ENCODE measurements around the gene SAMD11. TPM values are rescaled to one million over a fixed set of nuclear protein-coding genes. Genes with fewer than 3 reads are reported as not detected.
"Not testable (repeated sequence)": the region's sequence is repeated elsewhere in the genome, so short reads cannot be mapped to it uniquely, and the experiment has no call there.

SAMD11 gene
- total RNA-seq, 2 donors from 2014 or later: 4.5 to 61.6 TPM

DNA sequence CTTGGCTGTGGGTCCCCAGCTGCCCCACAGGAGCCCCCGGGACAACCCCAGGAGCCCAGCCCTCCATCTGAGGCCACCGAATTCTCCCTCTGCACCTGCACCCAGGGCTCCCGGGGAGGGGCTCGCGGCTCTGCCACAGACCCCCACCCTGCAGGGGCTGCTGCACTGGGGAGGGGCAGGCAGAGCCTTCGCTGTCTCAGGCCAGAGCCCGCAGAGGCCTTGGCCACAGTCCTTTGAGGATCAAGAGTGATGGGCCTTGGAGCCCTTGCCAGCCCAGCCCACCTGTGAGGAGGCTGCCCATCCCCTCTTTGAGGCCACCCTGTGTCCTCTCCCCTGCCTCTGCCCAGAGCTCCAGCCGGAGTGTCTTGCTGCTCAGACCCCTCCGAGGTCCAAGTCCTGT, 51.6 kb downstream of the SAMD11 start:
- no peaks in the 10 kb centered on the region for H3K27me3 ChIP-seq (replicated peaks; ENCODE audit: insufficient read depth)
- peak overlapping the region; percentile 82 to 85 for H3K27ac ChIP-seq
- TF ChIP-seq, protein P1, sequence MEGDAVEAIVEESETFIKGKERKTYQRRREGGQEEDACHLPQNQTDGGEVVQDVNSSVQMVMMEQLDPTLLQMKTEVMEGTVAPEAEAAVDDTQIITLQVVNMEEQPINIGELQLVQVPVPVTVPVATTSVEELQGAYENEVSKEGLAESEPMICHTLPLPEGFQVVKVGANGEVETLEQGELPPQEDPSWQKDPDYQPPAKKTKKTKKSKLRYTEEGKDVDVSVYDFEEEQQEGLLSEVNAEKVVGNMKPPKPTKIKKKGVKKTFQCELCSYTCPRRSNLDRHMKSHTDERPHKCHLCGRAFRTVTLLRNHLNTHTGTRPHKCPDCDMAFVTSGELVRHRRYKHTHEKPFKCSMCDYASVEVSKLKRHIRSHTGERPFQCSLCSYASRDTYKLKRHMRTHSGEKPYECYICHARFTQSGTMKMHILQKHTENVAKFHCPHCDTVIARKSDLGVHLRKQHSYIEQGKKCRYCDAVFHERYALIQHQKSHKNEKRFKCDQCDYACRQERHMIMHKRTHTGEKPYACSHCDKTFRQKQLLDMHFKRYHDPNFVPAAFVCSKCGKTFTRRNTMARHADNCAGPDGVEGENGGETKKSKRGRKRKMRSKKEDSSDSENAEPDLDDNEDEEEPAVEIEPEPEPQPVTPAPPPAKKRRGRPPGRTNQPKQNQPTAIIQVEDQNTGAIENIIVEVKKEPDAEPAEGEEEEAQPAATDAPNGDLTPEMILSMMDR (IDR thresholded peaks at IDR 0.05): no peak
- TF ChIP-seq POLR2A (IDR thresholded peaks at IDR 0.05) (no peak), POLR2AphosphoS5 (IDR thresholded peaks at IDR 0.05) (no peak)
- WGBS: 58% methylated on average over 9 of the region's 9 CpGs
- DNase-seq (ENCODE audit: low spot score): no peak
- intact Hi-C loops (cut with DNase I): no loop called here
- H3K36me3 ChIP-seq: no peaks in the 10 kb centered on the region
- H3K4me1 ChIP-seq (replicated peaks): peaks cover 2% of the 10 kb centered on the region
- no peaks in the 10 kb centered on the region for H3K9me3 ChIP-seq
- no peak overlapping the region for H3K4me3 ChIP-seq

DNA sequence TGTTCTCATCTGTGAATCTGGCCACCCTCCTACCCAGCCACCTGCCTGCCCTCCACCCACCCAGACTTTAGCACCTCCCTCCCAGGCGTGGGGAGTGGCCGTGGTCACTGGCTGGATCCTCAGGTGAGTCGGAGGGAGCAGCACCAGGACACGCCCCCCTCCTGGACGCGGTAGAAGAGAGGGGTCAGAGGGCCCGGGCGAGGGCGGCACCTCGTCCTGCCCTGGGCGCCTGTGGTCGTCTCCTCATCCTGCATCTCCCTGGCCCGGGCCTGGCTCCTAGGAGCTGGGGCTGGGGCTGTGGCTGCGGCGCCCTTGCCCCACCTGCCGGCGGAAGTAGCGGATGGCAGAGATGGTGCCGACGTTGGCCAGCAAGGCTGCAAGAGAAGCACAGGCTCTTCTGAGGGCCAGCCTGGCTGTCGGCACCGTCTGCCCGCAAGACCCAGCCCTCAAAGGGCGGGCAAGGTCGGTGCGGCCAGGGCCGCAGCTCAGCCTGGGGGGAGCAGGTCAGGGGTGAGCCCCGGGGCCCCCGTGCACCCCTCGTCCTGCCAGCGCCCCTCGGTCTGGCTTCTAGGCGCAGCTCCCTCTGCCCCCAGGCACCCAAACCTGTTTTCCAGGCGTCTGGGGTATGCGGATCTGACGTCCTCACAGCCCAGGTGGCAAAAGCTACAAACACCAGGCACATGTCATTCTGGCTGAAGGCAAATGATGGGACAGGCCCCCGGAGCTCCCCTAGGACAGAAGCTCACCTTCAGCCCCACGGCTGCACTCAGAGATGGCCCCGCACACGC, 52.4 kb downstream of the SAMD11 start:
- no peaks in the 10 kb centered on the region for H3K36me3 ChIP-seq
- intact Hi-C loops (cut with DNase I): loop anchor here (2.0 kb wide), 1 partner anchor 71 kb away; no protein-coding TSS in a partner anchor
- peak overlapping the region; percentile 82 to 85 for H3K27ac ChIP-seq

DNA sequence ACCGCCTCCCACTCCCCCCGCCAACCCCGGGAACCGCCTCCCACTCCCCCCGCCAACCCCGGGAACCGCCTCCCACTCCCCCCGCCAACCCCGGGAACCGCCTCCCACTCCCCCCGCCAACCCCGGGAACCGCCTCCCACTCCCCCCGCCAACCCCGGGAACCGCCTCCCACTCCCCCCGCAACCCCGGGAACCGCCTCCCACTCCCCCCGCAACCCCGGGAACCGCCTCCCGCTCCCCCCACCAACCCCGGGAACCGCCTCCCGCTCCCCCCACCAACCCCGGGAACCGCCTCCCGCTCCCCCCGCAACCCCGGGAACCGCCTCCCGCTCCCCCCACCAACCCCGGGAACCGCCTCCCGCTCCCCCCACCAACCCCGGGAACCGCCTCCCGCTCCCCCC, 53.1 kb downstream of the SAMD11 start:
- WGBS: no CpG with 5 or more reads among the region's 39 CpGs
- H3K9me3 ChIP-seq; H3K27me3 ChIP-seq (replicated peaks; ENCODE audit: insufficient read depth); H3K36me3 ChIP-seq; H3K4me1 ChIP-seq (replicated peaks); H3K4me3 ChIP-seq: not testable (repeated sequence)
- DNase-seq (ENCODE audit: low spot score): peak; percentile 72
- H3K27ac ChIP-seq: peak overlapping the region in 1 of 2 donors; percentile 82
- intact Hi-C loops (cut with DNase I): loop anchor here (2.0 kb wide), 1 partner anchor 72 kb away; no protein-coding TSS in a partner anchor

More for the DNA sequence above, 52.4 kb downstream of the SAMD11 start:
- WGBS: 4% methylated on average over 40 of the region's 40 CpGs
- H3K27me3 ChIP-seq (replicated peaks; ENCODE audit: insufficient read depth): no peaks in the 10 kb centered on the region
- peak overlapping the region; percentile 36 to 40 for H3K4me3 ChIP-seq
- DNase-seq (ENCODE audit: low spot score): peak; percentile 79
- H3K9me3 ChIP-seq: no peaks in the 10 kb centered on the region
- peaks cover 2% of the 10 kb centered on the region for H3K4me1 ChIP-seq (replicated peaks)
- TF ChIP-seq POLR2AphosphoS5 (IDR thresholded peaks at IDR 0.05) (peak; percentile 55), POLR2A (IDR thresholded peaks at IDR 0.05) (peak; percentile 19)
- TF ChIP-seq, protein P1 (IDR thresholded peaks at IDR 0.05): peak; percentile 43 to 95 (median 75)

DNA sequence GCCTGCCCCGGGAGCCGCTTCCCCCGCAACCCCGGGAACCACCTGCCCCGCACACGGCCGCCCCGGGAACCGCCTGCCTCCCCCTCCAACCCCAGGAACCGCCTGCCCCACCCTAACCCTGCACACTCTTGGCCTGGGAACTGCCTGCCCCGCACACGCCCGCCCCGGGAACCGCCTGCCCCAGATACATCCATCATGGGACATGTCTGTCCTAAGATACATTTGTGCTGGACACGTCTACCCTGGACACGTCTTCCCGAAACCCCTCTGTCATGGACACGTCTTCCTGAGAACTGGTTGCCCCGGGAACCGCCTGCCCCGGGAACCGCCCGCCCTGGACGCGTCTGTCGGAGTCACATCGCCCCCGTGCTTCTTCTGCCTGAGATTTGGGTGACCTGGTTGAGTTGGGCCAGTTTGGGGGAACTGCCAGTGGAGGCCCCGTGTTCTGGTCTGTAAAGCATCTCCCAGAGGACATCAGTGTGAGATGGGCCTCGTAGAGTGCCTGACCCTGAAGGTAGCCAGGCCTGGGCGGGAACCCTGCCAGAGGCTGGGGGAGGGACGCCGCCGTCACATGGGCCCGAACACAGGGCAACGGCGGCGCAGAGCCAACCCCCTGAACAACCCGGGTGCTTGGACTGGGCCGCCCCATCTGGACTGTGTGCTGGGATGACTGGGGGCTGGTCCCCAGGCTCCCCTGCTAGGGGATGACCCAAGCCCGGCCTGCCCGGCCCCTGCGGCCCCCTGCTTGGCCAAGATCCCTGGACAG, 54.5 kb downstream of the SAMD11 start:
- Histone ChIP-seq H3K9me3 (no peaks in the 10 kb centered on the region), H3K27me3 (replicated peaks; ENCODE audit: insufficient read depth) (peaks cover 1% of the 10 kb centered on the region), H3K4me1 (replicated peaks) (peaks cover 2% of the 10 kb centered on the region), H3K4me3 (no peak overlapping the region), H3K36me3 (no peaks in the 10 kb centered on the region), H3K27ac (no peak overlapping the region)
- WGBS: 79% methylated on average over 40 of the region's 44 CpGs
- no peak for TF ChIP-seq POLR2AphosphoS5 (IDR thresholded peaks at IDR 0.05)
- no peak for DNase-seq (ENCODE audit: low spot score)
- intact Hi-C loops (cut with DNase I): no loop called here

DNA sequence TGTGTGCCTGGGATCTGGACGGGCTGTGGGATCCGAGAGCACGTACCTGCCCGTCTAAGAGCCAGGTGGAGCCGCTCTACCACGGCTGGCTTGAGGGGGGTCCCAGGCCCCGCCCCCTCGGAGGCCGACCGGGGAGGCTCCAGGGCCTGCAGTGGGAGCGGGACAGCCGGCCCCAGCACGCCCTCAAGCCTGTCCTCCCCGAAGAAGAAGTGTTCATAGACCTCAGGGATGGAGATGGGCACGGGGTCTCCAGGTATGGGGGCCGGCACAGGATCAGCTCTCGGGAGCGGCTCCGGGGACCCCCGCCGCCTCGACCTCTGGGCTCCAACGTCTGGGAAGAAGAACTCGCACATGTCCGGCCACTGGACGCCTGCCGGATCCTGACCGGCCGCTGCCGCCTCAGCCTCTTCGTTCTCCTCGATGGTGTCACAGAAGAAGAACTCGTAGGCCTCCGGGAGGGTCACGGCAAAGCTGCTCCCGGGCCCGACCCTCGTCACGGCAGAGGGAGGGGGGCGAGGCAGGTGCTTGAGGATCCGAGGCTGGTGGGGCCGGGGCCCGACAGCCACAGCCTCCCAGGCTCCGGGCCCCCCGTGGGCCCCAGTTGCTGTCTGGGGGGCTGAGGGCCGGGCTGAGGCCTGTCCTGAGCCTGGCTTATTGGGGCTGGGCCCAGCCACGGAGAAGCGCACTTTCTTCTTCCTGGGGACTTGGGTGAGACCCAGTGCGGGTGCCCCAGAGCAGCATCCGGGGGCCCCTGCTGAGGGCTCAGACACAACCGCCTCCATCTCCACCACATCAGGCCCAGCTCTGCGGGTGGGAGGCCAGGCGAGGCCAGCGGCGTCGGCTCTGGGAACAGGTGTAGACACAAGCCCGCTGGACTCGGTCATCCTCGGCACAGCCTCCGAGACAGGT, 55.4 kb downstream of the SAMD11 start:
- Histone ChIP-seq H3K4me3 (no peak overlapping the region), H3K4me1 (replicated peaks) (peaks cover 2% of the 10 kb centered on the region), H3K27ac (no peak overlapping the region), H3K27me3 (replicated peaks; ENCODE audit: insufficient read depth) (peaks cover 1% of the 10 kb centered on the region), H3K9me3 (no peaks in the 10 kb centered on the region), H3K36me3 (no peaks in the 10 kb centered on the region)
- TF ChIP-seq, protein P1 (IDR thresholded peaks at IDR 0.05): no peak
- no peak for TF ChIP-seq POLR2A (IDR thresholded peaks at IDR 0.05)
- no peak for TF ChIP-seq POLR2AphosphoS5 (IDR thresholded peaks at IDR 0.05)
- DNase-seq (ENCODE audit: low spot score): no peak
- intact Hi-C loops (cut with DNase I): no loop called here
- 79% methylated on average over 41 of the region's 60 CpGs for WGBS

All from prostate gland (tissue), 2 donors.